SU-DHL-6 (cell line): ENCODE results near the gene SPSB2.
"Not testable (repeated sequence)": the region's sequence is repeated elsewhere in the genome, so short reads cannot be mapped to it uniquely, and the experiment has no call there.

Experiments used
- H2AFZ ChIP-seq: fragments of 200-600 bp; sonication (generic); 2 replicates; pipeline ENCODE4 v1.6.1; 2014; ENCODE audit warnings: low read depth, mild to moderate bottlenecking, moderate library complexity, mixed read lengths, antibody characterized with exemption, low read length; ENCODE audit not compliant: severe bottlenecking
- H3F3A ChIP-seq: fragments of 200-600 bp; shearing (Covaris generic); 2 replicates; pipeline ENCODE4 v1.6.0; 2016; ENCODE audit warnings: antibody characterized with exemption, mild to moderate bottlenecking; ENCODE audit not compliant: insufficient read depth
- H3K27ac ChIP-seq: fragments of 200-600 bp; sonication (generic); 2 replicates; pipeline ENCODE4 v1.5.1; 2016; ENCODE audit warnings: low read depth, mild to moderate bottlenecking, low read length, moderate library complexity, mixed read lengths
- H3K27me3 ChIP-seq: fragments of 200-600 bp; sonication (generic), shearing (Covaris generic); 2 replicates; pipeline ENCODE4 v1.6.0; 2014; ENCODE audit warnings: mild to moderate bottlenecking, low read length
- H3K36me3 ChIP-seq: fragments of 200-600 bp; sonication (generic); 2 replicates; pipeline ENCODE4 v1.6.1; 2014; ENCODE audit warnings: mild to moderate bottlenecking, low read length, mixed read lengths
- H3K4me2 ChIP-seq: fragments of 300-600, 200-600 bp; shearing (Covaris generic), sonication (generic); 2 replicates; pipeline ENCODE4 v1.6.0; 2014; ENCODE audit warnings: low read length, low read depth, mild to moderate bottlenecking; ENCODE audit not compliant: poor library complexity, severe bottlenecking
- H3K4me3 ChIP-seq: fragments of 200-600 bp; sonication (generic); 2 replicates; pipeline ENCODE4 v1.5.1; 2014; ENCODE audit warnings: antibody characterized with exemption, low read length, mild to moderate bottlenecking, mixed read lengths; ENCODE audit not compliant: insufficient read depth, poor library complexity, severe bottlenecking
- H3K79me2 ChIP-seq: fragments of 200-600 bp; sonication (generic); 2 replicates; pipeline ENCODE4 v1.6.1; 2014; ENCODE audit warnings: mild to moderate bottlenecking, low read length, moderate library complexity; ENCODE audit not compliant: insufficient read depth
- H3K9ac ChIP-seq: fragments of 200-600 bp; sonication (generic); 2 replicates; pipeline ENCODE4 v1.7.0; 2014; ENCODE audit warnings: mild to moderate bottlenecking, low read length
- H3K9me2 ChIP-seq: fragments of 200-600 bp; sonication (generic); replicated peaks from 2 replicates; pipeline ENCODE4 v1.6.1; 2014; ENCODE audit warnings: low read length; ENCODE audit not compliant: insufficient read depth
- H3K9me3 ChIP-seq: fragments of 200-600 bp; sonication (generic); 2 replicates; pipeline ENCODE4 v1.6.1; 2014; ENCODE audit warnings: low read length, mixed read lengths; ENCODE audit not compliant: insufficient read depth
- H4K20me1 ChIP-seq: fragments of 200-600 bp; sonication (generic); 2 replicates; pipeline ENCODE4 v1.6.1; 2014; ENCODE audit warnings: low read depth, mild to moderate bottlenecking, antibody characterized with exemption, low read length, moderate library complexity, mixed read lengths
- CTCF ChIP-seq: fragments of 200-600 bp; sonication (generic); IDR thresholded peaks from one replicate; pipeline ENCODE4 v1.5.1; 2017; ENCODE audit warnings: antibody characterized with exemption, mild to moderate bottlenecking, low read length, moderate library complexity; ENCODE audit not compliant: insufficient read depth, poor library complexity, severe bottlenecking
- EZH2phosphoT487 ChIP-seq: fragments of 200-600 bp; sonication (generic), shearing (Covaris generic); conservative IDR thresholded peaks from 2 replicates; pipeline ENCODE4 v1.6.1; 2018; ENCODE audit warnings: mild to moderate bottlenecking, antibody characterized with exemption, low read length, moderate library complexity, mixed read lengths

The SPSB2 gene

GRCh38 chr12:6883252-6883651 is 10.1 kb upstream of the SPSB2 start:
- no peak overlapping the region for H3K4me3 ChIP-seq
- H4K20me1 ChIP-seq, result no peaks in the 10 kb centered on the region
- H3K9ac ChIP-seq, result no peak overlapping the region
- TF ChIP-seq CTCF, result no peak
- TF ChIP-seq EZH2phosphoT487, result no peak
- no peaks in the 10 kb centered on the region for H3K9me2 ChIP-seq
- H3K27ac ChIP-seq, result no peak overlapping the region
- H2AFZ ChIP-seq, result no peak overlapping the region
- H3K36me3 ChIP-seq, result no peaks in the 10 kb centered on the region
- H3K79me2 ChIP-seq, result no peaks in the 10 kb centered on the region
- no peaks in the 10 kb centered on the region for H3K27me3 ChIP-seq
- no peaks in the 10 kb centered on the region for H3K9me3 ChIP-seq
- no peaks in the 10 kb centered on the region for H3F3A ChIP-seq
- H3K4me2 ChIP-seq, result no peak overlapping the region

GRCh38 chr12:6879824-6880223 is 6.7 kb upstream of the SPSB2 start:
- H3F3A ChIP-seq, H3K4me3 ChIP-seq, H3K9me2 ChIP-seq, H3K27me3 ChIP-seq, H3K4me2 ChIP-seq, H2AFZ ChIP-seq, H3K36me3 ChIP-seq, H4K20me1 ChIP-seq, H3K9me3 ChIP-seq, H3K27ac ChIP-seq, H3K79me2 ChIP-seq, H3K9ac ChIP-seq: not testable (repeated sequence)

- not testable (repeated sequence) for H3K9me3 ChIP-seq, H3K9me2 ChIP-seq, H3K27me3 ChIP-seq, H4K20me1 ChIP-seq, H3K36me3 ChIP-seq, H3K79me2 ChIP-seq
- peak overlapping the region; percentile 82 for H3K9ac ChIP-seq
- H3K4me3 ChIP-seq, result peak overlapping the region; percentile 70
- peak overlapping the region; percentile 64 for H3K27ac ChIP-seq
- peak overlapping the region; percentile 85 for H3K4me2 ChIP-seq
- peaks cover 40% of the 10 kb centered on the region for H3F3A ChIP-seq
- H2AFZ ChIP-seq, result peak overlapping the region; percentile 78
Measured at GRCh38 chr12:6874015-6874368, 889 bp upstream of the SPSB2 start.

- Histone ChIP-seq H3K9me3 (no peaks in the 10 kb centered on the region), H3K27ac (peak overlapping the region; percentile 69), H2AFZ (no peak overlapping the region), H3K4me3 (peak overlapping the region; percentile 70), H3K27me3 (no peaks in the 10 kb centered on the region), H3K9me2 (no peaks in the 10 kb centered on the region), H3K9ac (peak overlapping the region; percentile 82), H3K79me2 (peaks cover 19% of the 10 kb centered on the region), H3K4me2 (peak overlapping the region; percentile 85), H4K20me1 (no peaks in the 10 kb centered on the region; the same call in 1 of the 2 replicates), H3F3A (peaks cover 48% of the 10 kb centered on the region), H3K36me3 (peaks cover 3% of the 10 kb centered on the region; the same call in 1 of the 2 replicates)
- TF ChIP-seq EZH2phosphoT487 (no peak), CTCF (peak; percentile 90)
Measured at GRCh38 chr12:6872073-6873048, 742 bp downstream of the SPSB2 start.
